ENCODE results near the gene LRP1. TPM values are rescaled to one million over a fixed set of nuclear protein-coding genes. Genes with fewer than 3 reads are reported as not detected.

The LRP1 gene
- total RNA-seq, 1 donor from 2014 or later = 261 TPM

- intact Hi-C loops (cut with DNase I) = no loop called here
- DNase-seq (no peak), ATAC-seq (no peak)
- peaks cover 79% of the 10 kb centered on the region for H3K27me3 ChIP-seq
- no peaks in the 10 kb centered on the region for H3K9me3 ChIP-seq
- H3K4me1 ChIP-seq = peaks cover 24% of the 10 kb centered on the region
- no peak overlapping the region for H3K27ac ChIP-seq
- peak overlapping the region; percentile 37 for H3K4me3 ChIP-seq
- H3K36me3 ChIP-seq = peaks cover 5% of the 10 kb centered on the region
- no peak for TF ChIP-seq CTCF (IDR thresholded peaks at IDR 0.05)
Observed at GRCh38 chr12:57216921-57217879, 88.9 kb downstream of the LRP1 start.

- H3K27me3 ChIP-seq = peaks cover 88% of the 10 kb centered on the region
Observed at GRCh38 chr12:57218030-57218853, 90.0 kb downstream of the LRP1 start.

GRCh38 chr12:57219205-57219992, 91.1 kb downstream of the LRP1 start:
- H3K27me3 ChIP-seq = peaks cover 95% of the 10 kb centered on the region
- TF ChIP-seq CTCF (IDR thresholded peaks at IDR 0.05) = no peak
- ATAC-seq = no peak
- no peak for DNase-seq
- H3K36me3 ChIP-seq = no peaks in the 10 kb centered on the region
- H3K4me3 ChIP-seq = no peak overlapping the region
- H3K9me3 ChIP-seq = no peaks in the 10 kb centered on the region
- H3K4me1 ChIP-seq = peaks cover 20% of the 10 kb centered on the region
- no peak overlapping the region for H3K27ac ChIP-seq
- intact Hi-C loops (cut with DNase I) = no loop called here

More at GRCh38 chr12:57218030-57218853, 90.0 kb downstream of the LRP1 start:
- no peak for TF ChIP-seq CTCF (IDR thresholded peaks at IDR 0.05)
- no peak overlapping the region for H3K27ac ChIP-seq
- intact Hi-C loops (cut with DNase I) = no loop called here
- DNase-seq (no peak), ATAC-seq (no peak)
- no peaks in the 10 kb centered on the region for H3K9me3 ChIP-seq
- no peaks in the 10 kb centered on the region for H3K36me3 ChIP-seq
- no peak overlapping the region for H3K4me3 ChIP-seq
- H3K4me1 ChIP-seq = peaks cover 24% of the 10 kb centered on the region

GRCh38 chr12:57219993-57220754, 91.9 kb downstream of the LRP1 start:
- ATAC-seq = no peak
- Histone ChIP-seq H3K4me1 (peaks cover 22% of the 10 kb centered on the region), H3K9me3 (no peaks in the 10 kb centered on the region), H3K4me3 (no peak overlapping the region), H3K27me3 (peaks cover 95% of the 10 kb centered on the region), H3K36me3 (no peaks in the 10 kb centered on the region), H3K27ac (no peak overlapping the region)
- no peak for DNase-seq
- no peak for TF ChIP-seq CTCF (IDR thresholded peaks at IDR 0.05)
- intact Hi-C loops (cut with DNase I) = no loop called here

DNA sequence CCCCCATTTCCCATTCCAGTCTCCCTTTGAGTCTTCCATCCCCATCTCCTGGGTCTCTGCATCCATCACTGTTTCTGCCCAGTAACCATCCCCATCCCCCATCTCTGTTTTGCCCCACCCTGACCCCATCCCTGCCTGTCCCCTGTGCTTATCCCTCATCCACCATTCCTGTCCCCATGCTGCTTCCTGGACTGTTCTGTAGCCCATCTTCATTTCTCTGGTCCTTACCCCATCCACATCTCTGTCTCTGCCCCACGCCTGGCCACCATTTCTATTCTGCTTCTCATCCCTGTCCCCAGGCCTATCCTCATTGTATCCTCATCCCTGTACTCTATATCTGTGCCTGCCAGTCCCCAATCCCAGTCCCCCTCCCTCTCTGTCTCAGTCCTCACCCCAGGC, 92.5 kb downstream of the LRP1 start:
- no peaks in the 10 kb centered on the region for H3K36me3 ChIP-seq
- no peak for DNase-seq
- no peak for ATAC-seq
- H3K27me3 ChIP-seq = peaks cover 96% of the 10 kb centered on the region
- no peak overlapping the region for H3K4me3 ChIP-seq
- peaks cover 20% of the 10 kb centered on the region for H3K4me1 ChIP-seq
- H3K9me3 ChIP-seq = no peaks in the 10 kb centered on the region
- no peak for TF ChIP-seq CTCF (IDR thresholded peaks at IDR 0.05)
- intact Hi-C loops (cut with DNase I) = no loop called here
- no peak overlapping the region for H3K27ac ChIP-seq

Measured in upper lobe of right lung (tissue), 1 donor.